ENCODE measurements around the gene VAV2.

VAV2 gene

DNA sequence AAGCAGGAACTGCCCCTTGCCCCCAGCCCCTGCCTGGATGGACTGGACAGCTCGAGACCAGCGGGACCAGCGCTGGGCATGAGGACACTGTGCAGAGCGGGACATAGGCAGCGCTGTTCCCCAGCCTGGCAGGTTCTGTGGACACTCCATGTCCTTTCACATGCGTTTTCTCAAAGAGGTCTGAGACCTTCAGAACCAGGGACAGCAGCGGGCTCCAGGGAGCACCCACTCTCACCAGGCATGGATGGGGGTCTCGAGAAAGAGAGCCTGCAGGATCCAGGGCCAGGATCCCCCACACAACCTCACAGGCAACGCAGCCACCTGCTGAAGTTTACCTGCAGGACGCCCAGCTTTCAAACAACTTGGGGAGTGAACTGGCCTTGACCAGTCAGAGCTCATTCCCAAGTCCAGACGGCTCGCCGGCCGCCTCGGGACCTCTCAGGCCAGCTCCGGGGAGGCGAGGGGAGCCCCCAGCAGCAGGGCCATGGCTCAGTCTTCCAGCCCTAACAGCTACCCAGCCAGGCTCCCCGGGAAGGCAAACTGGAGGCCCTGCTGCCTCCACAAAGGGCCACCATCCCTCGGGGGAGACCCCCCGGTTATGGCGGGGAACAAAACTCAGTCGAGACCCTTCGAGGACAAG lies 181.4 kb downstream of the VAV2 start:
- DNase-seq (ENCODE audit: low read depth) = no peak
- H3K4me3 ChIP-seq (ENCODE audit: low read depth, low read length) = no peak overlapping the region
- TF ChIP-seq CTCF (IDR thresholded peaks at IDR 0.05; ENCODE audit: insufficient read depth, low read depth, low read length, missing control alignments) = no peak

DNA sequence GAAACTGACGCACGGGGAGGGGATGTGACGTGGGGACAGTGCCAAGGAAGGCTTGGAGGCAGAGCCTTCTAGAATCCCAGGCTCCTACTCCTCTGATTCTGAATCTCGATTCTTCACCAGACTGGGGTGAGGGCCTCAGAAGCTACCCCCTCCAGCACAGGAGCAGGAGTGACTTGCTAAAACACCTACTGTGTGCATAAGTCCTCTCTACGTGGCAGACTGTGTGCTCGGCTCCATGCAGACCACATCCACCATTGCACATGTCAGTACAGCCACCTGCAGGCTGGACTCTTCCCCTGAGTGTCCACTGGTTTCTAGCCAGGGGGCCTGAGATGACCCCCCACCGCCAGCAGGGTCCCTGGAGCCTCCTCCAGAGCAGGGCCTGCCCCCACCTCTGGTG lies 182.8 kb downstream of the VAV2 start:
- DNase-seq (ENCODE audit: low read depth) = no peak
- no peak for TF ChIP-seq CTCF (IDR thresholded peaks at IDR 0.05; ENCODE audit: insufficient read depth, low read depth, low read length, missing control alignments)
- H3K4me3 ChIP-seq (ENCODE audit: low read depth, low read length) = no peak overlapping the region

DNA sequence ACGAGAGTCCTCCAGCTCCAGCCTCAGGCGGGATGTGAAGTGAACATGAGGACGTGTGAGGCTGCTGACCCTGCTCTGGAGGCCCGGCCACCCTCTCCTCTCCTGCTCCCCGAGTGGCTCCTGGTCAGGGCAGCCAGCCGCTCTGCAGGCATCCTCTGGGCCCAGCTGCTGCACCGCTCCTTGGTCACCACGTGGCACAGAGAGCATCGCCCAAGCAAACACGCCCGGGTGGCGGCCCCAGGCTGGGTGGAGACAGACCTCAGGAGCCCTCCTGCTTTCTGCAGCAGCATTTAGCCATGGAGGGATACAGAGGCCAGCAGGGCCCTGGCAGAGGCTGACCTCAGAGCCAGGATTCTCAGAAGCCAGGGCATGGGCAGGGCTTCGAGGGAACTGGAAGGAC lies 184.3 kb downstream of the VAV2 start:
- H3K4me3 ChIP-seq (ENCODE audit: low read depth, low read length) = no peak overlapping the region
- DNase-seq (ENCODE audit: low read depth) = no peak
- no peak for TF ChIP-seq CTCF (IDR thresholded peaks at IDR 0.05; ENCODE audit: insufficient read depth, low read depth, low read length, missing control alignments)

DNA sequence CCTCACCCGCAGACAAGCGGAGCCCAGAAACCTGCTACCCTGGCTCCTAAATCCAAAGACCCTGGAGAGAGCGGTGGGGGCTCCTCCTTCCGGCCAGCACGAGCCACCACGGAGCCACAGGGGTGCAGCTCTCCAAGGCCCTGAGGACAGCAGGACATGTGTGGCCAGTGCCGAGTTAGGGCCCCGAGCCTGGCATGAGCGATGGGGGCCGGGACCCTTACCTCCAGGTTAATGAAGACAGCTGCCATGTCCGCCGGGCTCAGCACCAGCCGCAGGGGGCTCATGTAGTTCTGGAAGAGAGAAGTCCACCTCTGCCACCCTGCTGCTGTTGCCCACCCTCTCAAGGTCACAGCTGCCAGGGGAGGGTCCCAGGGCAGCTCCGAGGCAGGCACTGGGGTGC lies 185.1 kb downstream of the VAV2 start:
- no peak overlapping the region for H3K4me3 ChIP-seq (ENCODE audit: low read depth, low read length)

DNA sequence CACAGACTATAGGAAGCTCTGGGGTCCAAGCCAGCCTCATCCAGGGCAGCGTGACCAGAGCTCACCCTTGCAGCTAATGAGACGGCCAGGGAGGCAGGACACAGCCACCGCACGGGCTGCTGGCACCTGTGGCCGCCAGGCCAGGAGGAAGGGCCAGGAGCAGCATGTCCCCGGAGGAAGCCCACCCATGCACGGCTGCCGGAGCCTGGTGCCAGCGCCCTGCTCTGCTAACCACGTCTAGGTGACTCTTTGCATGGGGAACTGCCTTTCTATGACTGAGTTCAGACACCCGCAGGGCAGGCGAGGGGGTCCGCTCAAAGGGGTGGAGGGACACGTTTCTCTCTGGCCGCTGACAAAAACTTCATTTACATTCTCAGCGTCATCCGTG lies 185.5 kb downstream of the VAV2 start:
- no peak for TF ChIP-seq CTCF (IDR thresholded peaks at IDR 0.05; ENCODE audit: insufficient read depth, low read depth, low read length, missing control alignments)
- no peak for DNase-seq (ENCODE audit: low read depth)
- H3K4me3 ChIP-seq (ENCODE audit: low read depth, low read length) = no peak overlapping the region

More for the DNA sequence above, 185.1 kb downstream of the VAV2 start:
- DNase-seq (ENCODE audit: low read depth) = no peak
- no peak for TF ChIP-seq CTCF (IDR thresholded peaks at IDR 0.05; ENCODE audit: insufficient read depth, low read depth, low read length, missing control alignments)

DNA sequence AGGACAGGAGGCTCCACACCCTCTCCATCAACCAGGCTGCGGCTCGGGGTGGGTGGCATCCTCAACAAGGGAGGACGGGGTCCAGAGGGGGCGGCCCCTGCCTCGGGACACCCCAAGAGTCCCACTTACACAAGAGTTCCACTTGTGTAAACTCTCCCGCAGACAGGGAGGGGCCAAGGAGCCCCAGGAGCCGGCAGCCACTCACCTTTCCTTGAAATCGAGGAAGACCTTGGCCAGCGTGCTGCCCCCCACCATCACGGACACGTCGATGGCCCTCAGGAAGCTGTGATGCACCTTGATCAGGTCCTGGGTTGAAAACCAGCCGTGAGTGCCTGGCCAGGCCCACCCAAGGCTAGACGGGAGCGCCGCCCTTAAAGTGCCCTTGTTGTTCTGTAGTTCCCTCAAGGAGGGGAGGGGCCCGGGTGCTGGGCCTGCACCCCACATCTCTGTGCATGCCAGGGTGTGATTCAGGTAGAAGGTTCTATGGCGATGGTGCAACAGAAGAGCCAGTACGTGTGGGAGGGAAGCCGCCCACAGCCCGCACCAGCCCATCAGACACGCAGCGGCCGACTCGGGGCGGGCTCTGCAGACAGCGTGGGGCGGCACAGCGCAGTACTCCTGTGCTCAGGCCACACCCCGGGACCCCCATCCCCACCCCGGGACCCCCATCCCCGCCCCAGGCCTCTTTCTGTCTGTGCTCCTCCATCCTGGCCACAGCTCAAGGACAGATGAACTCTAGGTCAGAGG lies 186.1 kb downstream of the VAV2 start:
- no peak for TF ChIP-seq CTCF (IDR thresholded peaks at IDR 0.05; ENCODE audit: insufficient read depth, low read depth, low read length, missing control alignments)
- no peak for DNase-seq (ENCODE audit: low read depth)

More for the DNA sequence above, 186.1 kb downstream of the VAV2 start:
- H3K4me3 ChIP-seq (ENCODE audit: low read depth, low read length) = no peak overlapping the region
